ENCODE results near the gene USP3.
A peak's percentile ranks its signal among the peaks of the same experiment; 100 is the strongest.

USP3 gene

DNA sequence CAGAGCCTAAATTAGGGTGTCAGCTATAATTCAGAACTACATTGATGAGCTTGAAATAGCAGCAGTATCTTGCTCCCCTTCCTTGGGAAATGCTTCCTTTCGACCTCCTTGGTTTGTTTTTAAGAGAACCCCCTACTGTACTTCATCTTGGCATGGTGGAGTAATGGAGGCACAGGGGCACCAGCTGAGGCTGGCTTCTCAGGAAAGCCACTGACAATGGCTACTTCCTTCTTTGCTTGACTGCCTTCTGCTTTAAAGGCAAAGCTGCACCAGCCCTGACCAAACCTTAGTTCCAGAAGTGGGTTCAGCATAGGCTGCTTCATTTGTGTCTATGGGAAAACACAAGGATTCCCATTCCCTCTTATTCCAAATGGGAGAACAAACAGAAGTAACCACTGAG, 91.3 kb downstream of the USP3 start:
- DNase-seq = no peak

DNA sequence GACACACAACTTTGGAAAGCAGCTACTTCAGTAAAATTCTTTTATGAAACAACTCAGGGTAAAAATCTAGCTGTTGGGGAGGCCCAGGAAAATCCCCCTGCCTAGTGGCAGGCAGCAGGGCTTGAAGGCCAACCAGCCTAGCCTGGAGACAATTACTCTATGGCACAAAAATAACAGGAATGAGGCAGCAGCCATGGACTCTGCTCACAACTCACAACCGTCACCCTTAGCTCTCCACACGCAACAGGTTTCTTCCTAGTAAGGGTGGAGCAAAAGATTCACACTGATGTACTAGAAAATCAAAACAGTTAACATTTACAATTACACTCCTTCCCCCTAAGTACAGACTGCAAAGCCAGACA, 92.3 kb downstream of the USP3 start:
- DNase-seq = no peak

DNA sequence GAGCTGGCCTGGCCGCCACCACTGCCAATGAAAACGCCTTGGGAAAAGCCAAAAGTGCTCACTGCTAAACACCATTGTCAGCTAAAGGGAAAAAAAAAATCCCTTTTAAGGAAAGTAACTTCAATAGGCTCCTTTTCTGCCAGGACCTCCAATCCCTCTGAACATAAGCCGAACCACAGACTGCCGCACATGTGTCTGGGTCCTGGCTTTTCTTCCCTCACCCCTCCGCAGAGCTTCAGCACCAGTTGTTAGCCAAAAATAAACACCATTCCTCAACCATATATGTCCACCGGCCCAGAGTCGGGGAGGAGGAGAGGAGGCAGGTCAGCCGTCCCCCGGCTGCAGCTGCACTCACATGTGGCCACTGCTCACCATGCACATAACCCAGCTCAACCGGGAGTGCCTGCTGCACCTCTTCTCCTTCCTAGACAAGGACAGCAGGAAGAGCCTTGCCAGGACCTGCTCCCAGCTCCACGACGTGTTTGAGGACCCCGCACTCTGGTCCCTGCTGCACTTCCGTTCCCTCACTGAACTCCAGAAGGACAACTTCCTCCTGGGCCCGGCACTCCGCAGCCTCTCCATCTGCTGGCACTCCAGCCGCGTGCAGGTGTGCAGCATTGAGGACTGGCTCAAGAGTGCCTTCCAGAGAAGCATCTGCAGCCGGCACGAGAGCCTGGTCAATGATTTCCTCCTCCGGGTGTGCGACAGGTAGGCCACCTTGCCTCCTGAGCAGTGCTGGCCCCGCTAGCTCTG, 92.8 kb downstream of the USP3 start, which contains the start of gene FBXL22:
TSS of gene FBXL22 (plus strand) at position 350 of the 753 bp plus-strand sequence. CDS start at position 356, 6 bp downstream.
- DNase-seq = no peak

DNA sequence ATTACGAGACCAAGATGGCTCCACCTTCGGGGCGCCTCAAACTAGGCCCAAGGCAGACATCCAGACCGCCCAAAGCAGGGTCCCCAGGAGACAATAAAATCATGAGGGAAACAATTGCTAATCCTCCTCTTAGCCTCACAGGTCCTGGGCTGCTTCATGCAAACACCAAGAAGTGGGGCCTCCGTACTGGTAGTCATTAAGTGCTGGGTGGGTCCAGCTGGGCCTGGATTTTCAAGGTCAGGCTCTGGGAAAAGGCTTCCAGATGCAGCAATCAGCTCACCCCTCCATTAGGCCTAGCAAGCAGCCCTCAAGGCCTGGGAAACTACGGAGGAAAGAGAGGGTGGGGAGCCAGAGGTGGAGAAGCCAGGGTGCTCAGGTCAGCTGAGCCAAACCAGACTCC, 93.4 kb downstream of the USP3 start:
- no peak for DNase-seq

DNA sequence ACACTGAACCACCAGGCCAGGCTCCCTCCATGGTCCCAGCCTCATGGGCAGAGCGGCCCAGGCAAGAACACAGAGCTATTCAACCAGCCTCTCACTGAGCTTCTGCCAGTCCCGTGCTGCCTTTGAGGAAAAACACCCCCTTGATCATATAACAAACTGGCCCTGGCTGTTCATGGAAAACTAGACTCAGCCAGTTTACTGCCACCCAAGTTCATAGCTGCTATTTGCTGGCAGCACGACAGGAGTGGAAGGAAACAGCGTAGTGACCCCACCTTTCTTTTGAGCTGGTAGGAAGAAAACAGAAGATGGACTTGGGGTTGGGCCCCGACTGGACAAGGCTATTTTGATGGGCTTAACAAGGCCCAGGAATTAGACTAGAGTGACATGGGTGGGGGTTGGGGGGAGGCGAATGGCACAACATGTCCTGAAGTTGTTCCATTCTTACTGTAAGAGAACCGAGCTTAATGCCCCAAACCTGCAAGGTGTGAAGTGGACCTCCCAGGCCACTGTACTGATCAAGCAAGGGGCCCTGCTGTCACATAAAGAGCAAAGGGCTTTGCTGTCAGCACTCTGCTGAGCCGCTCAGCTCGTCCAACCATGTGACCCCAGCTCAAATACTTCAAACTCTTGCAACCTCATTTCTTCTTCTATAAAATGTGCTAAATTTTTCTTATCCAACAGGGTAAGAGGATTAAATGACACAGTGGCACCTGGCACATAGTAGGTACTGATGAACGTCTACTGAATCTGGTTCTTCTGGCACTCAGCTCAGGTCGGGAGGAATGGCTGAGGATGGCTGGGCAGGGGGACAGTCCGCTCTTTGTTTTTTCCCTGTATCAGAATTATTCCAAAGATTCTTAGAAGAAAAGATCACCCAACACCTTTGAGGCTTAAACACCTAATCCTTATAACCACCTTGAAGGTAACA, 94.3 kb downstream of the USP3 start:
- no peak for DNase-seq

DNA sequence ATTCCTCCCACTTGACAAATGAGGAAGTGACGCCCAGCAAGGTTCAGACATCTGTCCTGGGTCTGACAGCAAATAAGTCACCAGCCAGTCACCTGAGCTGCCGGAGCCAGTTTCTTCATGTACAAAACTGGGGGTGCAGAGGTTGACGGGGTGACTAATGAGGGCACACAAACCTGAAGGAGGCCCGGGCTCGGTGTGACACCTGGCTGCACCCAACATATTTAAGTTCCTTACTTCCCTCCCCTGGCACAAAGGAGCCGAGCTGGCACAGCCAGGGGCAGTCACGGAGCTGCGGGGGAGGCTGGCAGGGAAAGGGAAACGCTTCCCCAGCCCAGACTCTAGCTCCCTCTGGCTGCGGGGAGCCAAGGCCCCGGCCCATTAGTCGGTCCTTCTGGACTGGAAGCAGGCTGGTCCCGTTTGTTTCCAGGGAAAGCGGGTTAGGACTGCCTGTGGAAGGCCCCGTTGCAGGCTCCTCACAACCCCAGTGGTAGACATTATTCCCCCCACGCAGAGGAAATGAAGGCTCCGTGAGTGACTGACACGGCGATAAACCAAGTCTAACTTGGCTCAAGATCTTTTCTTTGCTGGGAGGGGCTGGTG, 95.1 kb downstream of the USP3 start:
- DNase-seq = peak; percentile 39 to 64

DNA sequence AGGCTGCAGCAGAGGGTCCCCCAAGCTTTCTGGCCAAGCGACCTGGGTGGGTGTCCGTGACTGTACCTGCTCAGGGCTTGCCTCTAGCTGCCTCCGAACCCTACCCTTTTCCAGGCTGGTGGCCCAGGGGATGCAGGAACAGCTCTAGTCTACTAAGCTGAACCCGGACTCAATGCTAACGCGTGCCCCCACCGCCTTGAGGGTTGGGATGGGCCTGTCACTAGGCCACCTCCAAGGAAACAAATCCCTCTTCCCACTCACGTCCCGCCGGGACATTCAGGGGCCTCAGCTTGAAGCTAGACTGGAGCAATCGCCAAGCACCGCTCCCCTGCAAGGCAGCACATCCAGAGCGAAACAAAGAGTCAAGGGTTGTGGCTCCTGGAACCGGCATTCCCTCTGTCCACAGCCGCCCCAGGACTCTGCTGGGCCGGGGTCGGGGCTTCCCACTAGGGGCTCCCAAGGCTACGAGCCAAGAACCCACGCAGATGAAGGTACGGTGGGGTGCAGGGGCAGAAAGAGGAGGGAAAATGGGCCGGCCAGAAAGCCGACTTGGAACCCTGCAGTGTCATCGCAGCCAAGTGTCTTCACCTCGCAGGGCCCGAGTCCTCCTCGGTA, 95.7 kb downstream of the USP3 start:
- DNase-seq = no peak

DNA sequence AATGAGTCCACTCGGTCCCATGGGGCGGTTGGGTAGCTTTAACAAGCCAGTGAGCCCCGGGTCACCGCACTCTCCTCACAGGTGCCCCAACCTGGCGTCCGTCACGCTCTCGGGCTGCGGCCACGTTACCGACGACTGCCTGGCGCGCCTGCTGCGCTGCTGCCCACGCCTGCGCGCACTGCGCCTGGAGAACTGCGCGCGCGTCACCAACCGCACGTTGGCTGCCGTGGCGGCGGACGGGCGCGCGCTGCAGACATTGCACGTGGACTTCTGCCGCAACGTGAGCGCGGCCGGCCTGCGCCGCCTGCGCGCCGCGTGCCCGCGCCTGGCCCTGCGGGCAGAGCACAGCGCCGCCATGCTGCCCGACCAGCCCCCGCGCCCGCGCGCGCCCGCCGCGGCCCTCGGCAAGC, 96.2 kb downstream of the USP3 start:
- peak; percentile 90 for DNase-seq

DNA sequence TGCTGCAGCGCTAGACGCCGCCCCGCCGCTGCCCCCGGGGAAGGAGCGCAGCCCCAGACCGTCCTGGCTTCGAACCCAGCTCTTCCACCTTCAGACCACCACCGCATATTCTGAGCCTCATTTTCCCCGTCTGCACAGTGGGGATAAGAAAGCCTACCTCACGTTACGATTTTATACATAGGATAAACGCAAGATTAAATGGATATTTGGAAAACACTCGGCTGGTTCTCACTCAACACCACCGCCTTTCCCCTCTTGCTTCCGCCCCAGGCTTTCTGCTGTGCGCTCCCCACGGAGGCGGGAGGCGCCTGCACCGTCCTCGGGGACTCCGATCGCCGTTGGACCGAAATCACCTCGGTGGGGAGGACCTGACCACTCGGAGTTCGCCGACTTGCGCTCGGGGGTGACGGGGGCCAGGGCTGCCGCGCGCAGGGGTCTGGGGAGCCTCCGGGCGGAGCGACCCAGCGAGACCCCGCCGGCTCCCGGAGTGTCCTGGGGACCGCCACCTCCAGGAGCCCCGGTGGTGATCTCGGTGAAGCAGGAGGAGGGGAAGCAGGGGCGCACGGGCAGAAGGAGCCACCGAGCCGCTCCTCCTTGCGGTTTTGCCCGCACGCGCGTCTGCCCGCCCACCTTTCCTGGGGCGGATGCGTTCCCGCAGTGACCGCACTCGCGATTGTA, 96.8 kb downstream of the USP3 start:
- DNase-seq = peak; percentile 33 to 53

DNA sequence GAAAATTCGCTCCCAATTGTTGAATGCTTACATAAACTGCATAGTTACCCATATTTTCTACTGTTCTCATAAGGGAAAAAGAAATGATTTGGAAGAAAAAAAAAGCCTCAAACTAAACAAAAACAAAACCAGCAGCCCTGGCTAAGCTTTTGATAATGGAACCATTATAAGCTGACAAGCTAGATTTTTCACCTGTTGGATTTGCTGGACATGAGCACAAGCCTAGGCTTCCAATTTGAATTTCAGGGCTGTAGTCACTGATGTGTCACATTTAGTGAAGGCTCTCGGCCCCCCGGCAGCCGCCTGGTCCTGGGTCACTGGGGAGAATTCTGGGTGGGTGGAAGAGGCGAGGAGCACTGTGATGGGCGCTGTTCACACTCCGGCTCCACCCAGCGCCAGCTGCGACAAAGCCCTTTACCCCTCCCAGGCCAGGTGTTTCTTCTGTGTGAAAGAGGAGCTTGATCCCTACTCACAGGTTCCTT, 97.4 kb downstream of the USP3 start:
- DNase-seq = no peak

DNA sequence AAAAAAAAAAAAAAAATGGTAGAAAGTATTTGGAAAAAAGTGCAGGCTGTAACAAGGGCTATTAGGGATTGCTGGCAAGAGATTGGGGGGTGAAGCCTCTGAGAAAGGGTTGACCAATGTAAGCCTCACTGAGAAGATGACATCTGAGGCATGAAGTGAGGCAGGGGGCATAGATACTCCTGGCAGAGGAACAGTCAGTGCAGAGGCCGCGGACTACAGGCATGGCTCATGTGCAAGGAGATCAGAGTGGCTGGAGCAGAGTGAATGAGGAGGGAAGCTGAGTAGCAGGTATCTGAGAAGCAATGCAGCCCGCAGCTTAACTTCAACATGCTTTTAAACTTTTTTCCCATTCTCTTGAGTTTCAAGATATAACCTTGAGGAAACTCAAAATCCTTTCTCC, 98.2 kb downstream of the USP3 start:
- DNase-seq = no peak

DNA sequence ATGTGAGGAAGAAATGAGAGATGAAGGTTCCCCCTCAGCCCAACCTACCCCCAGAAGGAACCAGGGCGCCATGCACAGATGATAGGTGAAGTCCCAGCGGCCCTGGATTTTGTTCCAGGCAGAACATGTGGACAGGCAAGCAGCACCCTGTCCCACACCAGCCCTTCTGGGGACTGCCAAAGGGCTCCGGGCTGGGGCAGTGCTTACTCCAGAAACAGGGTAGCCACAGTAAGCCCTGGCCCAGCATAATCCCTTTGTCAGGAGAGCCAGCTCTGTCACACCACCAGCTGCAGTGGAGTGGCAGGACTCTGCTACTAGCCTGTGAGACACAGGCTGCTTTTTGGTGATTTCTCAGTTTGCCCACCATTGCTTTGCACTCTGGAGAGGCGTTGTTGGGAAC, 99.1 kb downstream of the USP3 start:
- DNase-seq = no peak

DNA sequence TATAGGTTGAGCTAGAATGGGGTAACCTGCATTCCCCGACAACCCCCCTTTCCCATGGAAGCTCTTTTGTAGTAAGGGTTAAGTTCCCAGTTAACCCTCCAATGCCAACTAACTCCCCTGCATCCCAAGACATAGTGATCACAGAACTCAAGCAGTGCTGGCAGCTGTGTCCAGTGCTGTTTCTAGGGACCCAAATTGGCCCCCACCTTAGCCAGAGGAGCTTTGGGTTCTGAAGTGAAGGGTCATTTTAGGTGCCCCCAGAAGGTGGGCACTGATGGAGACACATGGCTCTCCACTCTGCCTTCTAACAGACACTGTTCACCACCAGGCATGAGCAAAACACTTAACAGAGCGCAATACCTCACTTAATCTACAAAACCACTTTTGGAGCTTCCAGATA, 99.9 kb downstream of the USP3 start:
- DNase-seq = no peak

DNA sequence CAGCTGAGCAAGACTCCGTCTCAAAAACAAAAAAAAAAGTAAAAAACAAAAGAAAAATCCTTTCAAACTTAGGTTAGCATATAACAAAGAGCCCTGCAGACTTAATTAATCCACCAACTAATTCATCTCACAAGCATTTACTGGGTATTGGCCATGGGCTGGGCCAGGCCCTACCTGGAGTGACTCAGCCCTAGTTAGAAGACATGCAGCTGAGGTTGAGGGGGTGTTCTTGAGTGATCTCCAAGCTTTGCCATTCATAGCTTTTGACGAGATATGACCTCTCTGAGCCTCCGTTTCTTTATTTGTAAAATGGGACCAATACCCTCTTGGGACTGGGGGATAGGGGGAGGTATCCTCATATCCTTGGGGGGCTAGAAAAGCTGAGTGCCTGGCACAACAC, 100.6 kb downstream of the USP3 start:
- no peak for DNase-seq

DNA sequence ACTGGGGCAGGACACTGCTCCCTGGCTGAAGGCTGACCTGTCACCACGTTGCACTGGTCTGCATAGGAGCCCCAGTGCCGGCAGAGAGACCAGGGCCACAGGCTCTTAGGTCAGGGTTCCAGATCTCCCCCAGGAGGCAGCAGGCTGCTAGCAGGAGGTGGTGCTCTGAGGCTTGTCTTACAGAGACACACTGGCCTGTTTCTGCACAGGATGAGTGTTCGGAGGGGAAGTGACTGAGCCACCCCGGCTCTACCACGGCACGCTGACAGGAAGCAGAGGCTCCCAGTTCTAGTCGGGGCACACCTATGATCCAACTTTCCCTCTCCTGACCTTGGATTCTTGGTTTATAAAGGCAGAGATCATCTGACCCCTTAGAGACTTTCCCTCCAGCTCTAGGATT, 101.4 kb downstream of the USP3 start:
- DNase-seq = peak; percentile 49 to 55

DNA sequence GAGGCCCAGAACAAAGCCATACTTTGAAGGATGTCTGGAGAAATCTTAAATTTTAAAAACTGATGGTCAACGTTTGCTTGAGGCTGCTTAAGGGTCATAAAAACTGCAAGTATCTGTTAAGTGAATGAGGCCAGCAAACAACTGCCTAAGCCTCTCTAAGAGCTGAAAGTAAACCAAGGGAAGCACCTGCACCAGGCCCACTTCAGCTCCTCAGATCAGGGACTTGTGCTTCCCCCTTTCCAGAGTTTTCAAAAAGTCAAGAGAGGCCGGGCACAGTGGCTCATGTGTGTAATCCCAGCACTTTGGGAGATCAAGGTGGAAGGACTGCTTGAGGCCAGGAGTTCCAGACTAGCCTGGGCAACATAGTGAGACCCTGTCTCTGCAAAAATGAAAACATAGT, 101.9 kb downstream of the USP3 start:
- DNase-seq = no peak

DNA sequence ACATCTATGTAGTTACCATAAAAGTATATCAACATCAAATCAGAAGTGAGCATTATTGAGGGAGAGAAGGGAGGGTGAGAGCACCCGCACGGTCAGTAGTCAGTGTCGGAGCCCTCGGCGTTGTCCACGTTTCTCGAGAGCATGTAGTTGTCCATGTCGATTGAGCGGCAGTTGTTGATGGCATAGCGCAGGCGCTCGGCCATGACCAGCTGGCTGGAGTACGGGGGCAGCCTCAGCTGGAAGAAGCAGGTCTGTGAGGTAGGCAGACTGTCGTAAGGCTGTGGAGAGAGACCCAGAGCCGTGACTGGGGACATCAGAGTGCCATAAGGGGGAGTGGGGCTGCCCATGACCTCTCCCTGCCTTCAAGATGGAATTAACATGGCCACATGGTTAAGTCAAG, 104.6 kb downstream of the USP3 start:
- DNase-seq = no peak

DNA sequence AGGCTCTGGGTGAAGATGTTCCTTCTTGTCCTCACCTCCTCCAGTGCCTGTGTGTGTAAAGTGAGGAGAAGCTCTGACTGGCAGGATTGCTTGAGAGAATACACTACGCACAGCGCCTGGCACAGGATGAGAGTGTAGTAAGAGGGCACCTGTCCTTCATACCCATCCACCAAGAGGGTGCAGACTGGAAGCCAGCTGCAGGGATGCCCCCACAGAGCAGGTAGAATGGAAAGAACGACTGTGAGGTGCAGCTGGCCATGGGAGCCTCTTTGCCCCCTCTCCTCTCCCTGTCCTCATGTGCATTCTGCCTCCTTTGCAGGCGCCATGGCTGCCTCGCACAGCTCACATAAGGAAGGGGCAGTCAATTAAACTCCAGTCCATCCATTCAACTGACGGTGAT, 105.1 kb downstream of the USP3 start:
- DNase-seq = no peak

DNA sequence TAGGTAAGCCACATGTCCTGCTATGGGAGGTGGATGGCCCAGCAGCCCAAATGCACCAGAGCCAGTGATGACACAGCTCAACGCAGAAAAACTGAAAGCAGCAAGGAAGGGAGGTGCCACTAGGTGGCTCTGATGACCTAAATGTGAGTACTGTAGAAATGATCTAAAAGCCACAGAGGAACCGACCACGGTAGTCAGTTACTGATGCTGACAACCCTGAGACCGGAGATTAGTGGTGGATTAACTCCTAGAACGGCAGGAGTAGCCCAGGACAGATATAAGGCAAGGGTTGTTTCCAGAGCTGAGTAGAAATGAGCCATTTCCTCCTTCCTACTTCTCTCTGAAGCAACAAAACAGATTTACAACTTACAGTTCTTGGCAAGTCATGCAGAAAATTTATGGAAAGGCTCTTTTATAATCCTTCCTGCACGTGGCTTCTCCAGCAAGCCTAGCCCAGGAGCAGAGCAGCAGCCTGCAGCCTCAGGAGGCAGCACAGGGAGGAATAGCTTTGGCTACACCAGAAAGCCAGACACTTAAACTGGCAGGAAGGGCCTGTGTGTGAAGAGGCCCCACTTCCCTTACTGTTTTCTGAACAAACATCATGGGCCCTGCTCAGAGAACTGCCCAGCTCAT, 105.9 kb downstream of the USP3 start:
- DNase-seq = peak; percentile 81 to 84

DNA sequence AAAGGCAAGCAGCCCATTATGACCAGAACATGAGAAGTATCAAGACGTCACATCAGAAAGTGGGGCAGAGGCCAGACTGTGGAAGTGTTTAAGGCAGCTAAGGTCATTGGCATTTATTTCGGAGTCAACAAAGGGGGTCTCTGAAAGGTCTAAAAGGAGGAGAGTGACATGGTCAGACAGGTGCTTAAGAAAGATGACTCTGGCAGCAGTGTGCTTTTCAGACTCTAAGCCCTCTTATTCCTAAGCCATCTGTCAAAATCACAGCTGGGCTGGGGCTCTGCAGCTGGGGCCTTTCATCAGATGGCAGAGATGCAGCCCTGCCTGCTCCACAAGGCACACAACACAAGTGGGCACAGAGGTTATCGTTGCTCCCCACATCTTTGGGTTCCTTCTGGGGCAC, 106.8 kb downstream of the USP3 start:
- no peak for DNase-seq

DNA sequence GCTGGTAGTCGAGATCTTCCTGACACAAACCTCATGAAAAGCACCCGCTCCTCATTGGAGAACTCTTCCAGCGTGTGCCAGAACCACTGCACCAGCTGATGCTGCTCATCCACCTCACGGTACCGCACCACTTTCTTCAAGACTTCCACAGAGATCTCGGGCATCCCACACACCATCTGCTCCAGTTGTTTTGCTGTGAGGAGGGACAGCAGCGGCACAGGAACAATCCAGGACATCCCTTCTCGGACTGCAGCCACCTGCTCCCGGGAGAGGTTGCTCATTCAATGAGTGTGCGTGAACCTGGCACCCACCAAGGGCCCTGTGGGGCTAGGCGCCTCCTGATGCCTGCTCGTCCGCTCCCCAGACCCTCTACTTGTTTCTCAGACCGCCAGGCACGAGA, 107.9 kb downstream of the USP3 start:
- DNase-seq = no peak

DNA sequence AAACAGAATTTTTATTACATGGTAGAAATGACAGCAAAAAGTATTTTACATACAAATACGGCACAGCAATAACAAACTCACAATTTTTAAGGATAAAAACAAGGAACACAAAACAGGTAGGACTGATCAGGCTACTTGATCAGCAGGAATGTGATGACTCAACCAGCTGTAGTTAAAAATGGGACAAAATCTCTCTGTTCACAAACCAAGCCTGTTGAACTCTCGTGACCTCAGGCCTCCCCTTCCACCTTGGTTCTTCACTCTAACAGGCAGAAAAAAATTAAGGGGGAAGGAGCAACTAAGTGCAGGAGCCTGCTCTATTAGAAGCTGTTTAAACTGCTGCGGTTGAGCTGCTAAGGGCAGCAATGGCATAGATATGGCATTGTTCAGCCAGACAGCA, 111.5 kb downstream of the USP3 start:
- no peak for DNase-seq

Measured in CD4-positive, alpha-beta T cell treated with Interleukin-4 for 1 hour (primary cell).